Fibroblast of the aortic adventitia (primary cell): ENCODE results near the gene MTREX. TPM values are rescaled to one million over a fixed set of nuclear protein-coding genes. Genes with fewer than 3 reads are reported as not detected.
A peak's percentile ranks its signal among the peaks of the same experiment; 100 is the strongest.

ENCODE experiments used
- DNase-seq: peaks from one replicate; pipeline ENCODE4 v3.0.0-alpha.2; 2010; ENCODE audit warnings: low read depth
- H3K4me3 ChIP-seq: 2 replicates; pipeline ENCODE4 v1.5.1; 2011; ENCODE audit warnings: low read depth, mild to moderate bottlenecking, control low read depth, low read length, moderate library complexity
- total RNA-seq: library from RNA; depleted of rRNA; stranded (reverse); fragments of >200 nt; gene quantifications from 2 replicates; pipeline ENCODE4 v1.2.3, GENCODE V29; 2012; ENCODE audit warnings: low replicate concordance
- TF ChIP-seq, protein P1 (sequence below): IDR thresholded peaks from 2 replicates; pipeline ENCODE4 v1.5.1; 2011; ENCODE audit warnings: mild to moderate bottlenecking, low read length, control low read depth, inconsistent platforms; ENCODE audit not compliant: insufficient read depth

The MTREX gene
- total RNA-seq, 1 donor, result 123 TPM

DNA sequence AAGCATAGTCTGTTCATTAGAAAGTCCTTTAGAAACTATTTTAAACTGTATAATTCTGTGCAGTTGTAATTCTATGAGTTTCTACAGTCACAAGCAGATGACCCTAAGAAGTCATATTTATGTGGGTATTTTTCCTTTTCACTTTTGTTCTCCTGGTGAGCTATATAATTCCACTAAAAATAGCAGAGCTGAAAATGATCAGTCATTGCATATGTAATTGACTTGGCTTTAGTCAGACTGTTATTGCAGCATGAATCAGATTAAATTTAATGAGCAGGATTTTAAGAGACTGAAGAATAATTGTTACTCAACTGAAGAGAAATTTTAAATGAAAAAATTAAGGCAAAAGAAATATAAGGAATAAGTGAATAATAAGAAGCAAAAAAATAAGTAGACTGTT lies 108.5 kb downstream of the MTREX start:
- TF ChIP-seq, protein P1, sequence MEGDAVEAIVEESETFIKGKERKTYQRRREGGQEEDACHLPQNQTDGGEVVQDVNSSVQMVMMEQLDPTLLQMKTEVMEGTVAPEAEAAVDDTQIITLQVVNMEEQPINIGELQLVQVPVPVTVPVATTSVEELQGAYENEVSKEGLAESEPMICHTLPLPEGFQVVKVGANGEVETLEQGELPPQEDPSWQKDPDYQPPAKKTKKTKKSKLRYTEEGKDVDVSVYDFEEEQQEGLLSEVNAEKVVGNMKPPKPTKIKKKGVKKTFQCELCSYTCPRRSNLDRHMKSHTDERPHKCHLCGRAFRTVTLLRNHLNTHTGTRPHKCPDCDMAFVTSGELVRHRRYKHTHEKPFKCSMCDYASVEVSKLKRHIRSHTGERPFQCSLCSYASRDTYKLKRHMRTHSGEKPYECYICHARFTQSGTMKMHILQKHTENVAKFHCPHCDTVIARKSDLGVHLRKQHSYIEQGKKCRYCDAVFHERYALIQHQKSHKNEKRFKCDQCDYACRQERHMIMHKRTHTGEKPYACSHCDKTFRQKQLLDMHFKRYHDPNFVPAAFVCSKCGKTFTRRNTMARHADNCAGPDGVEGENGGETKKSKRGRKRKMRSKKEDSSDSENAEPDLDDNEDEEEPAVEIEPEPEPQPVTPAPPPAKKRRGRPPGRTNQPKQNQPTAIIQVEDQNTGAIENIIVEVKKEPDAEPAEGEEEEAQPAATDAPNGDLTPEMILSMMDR, result no peak
- no peak for DNase-seq
- no peak overlapping the region for H3K4me3 ChIP-seq

DNA sequence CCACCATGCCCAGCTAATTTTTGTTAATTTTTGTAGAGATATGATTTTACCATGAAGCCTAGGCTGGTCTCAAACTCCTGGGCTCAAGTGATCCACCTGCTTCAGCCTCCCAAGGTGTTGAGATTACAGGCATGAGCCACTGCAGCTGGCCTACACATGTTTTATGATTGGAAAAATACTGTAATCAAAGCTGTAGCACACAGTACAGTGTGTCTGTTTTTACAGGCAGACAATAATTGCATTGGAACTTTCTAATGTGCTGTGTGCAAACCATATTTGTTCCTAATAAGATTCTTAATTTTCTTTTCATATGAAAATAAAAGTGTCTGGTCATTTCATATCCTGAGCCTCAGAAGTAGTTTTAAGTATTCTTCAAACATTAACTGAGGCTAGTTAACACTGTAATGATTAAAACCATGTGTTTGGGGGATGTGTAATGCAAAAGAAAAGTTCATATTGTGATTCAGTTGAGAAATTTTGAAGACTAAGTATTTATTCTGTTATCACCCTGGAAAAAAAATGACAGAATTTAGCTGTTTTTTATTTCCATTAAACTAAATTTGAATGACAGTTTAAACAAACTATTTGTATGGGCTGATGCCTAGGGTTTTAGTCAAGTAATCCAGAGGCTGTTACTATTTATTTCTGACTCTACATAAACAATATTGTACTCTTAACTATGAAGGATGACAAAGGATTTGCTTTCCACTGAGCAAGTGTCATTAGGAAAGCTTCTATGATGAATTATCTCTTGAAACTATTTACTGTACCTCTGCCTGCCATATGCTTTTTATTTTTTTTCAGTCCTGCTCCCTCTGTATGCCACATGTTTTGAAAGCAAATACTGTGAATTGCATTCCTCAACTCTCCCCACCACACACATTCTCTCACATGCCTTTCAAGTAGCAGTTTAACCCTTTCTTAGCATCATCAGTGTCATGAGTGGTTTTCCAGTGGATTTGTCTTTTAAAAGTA lies 111.5 kb downstream of the MTREX start:
- DNase-seq, result peak; percentile 58
- TF ChIP-seq, protein P1, result no peak
- no peak overlapping the region for H3K4me3 ChIP-seq

DNA sequence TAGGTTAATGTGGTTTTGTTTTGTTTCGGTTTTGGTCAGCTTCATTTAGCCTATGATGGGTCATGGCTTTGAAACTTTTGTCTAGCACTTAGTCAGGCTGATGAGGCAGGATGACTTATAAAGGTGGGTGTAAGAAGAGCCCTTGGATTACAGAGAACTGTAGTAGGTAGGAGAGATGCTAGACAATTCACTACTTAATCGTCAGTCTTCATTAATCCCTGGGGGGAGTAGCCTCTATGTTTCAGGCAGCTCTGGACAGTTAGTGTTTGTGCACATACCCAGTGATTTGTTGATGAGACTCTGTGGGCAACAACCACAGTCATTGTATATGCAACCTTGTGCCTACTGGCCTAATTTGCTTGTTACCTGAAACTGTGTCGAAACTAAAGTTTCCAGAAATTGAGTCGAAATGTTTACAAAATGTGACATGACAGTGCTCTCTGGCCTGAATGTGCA lies 113.3 kb downstream of the MTREX start:
- no peak for DNase-seq
- TF ChIP-seq, protein P1, result no peak
- no peak overlapping the region for H3K4me3 ChIP-seq

DNA sequence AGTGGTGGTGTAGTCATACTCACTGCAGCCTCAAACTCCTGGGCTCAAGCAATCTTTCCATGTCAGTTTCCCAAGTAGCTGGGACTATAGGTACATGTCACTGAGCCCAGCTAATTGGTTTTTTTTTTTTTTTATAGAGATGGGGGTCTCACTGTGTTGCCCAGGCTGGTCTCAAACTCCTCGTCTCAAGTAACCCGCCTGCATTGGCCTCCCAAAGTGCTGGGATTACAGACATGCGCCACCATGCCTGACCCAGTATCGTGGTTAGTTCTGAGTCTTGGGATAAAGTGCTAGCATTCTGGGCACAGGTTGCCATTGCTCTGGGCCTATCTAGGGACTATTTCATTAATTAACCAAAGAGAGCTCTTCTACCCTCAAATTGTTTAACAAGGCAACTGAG lies 118.7 kb downstream of the MTREX start:
- TF ChIP-seq, protein P1, result no peak
- DNase-seq, result no peak
- no peak overlapping the region for H3K4me3 ChIP-seq

DNA sequence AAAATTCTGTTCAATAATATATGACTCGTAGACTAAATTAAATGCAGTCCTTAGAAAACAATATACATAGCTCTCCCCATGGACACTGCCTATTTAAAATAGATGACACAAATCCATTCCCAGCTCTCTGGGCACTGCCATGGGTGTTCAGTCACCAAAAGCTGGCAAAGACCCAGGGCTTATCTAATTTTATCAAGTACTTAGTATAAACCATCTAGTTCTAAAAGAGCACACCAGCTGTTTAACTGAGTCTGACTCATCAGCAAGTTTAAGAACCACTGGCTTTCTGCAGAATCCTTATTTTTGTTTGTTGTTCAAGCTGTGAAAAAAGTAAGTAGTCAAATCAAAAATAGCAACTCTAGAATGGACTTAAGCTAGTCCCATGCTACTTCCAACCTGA lies 119.4 kb downstream of the MTREX start:
- H3K4me3 ChIP-seq, result no peak overlapping the region
- DNase-seq, result peak; percentile 87
- TF ChIP-seq, protein P1, result no peak

DNA sequence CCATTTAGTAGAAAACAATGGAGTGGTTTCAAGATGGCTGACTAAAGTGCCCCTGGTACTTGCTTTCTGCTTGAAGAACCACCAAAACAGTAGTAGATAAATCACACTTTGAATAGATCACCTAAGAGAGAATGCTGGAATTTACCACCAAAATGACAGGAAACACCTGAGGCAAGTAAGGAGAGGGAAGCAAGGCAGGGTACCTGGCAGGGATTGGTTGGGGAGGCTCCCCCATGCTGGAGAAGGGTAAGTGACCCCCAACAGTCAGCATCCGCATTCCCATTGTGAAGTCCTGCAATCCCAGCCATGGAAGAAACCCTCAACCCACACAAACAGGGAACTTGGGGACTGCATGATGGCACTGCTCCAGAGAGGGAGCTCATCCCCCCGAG lies 121.4 kb downstream of the MTREX start:
- no peak for DNase-seq
- TF ChIP-seq, protein P1, result no peak
- no peak overlapping the region for H3K4me3 ChIP-seq
